ENCODE measurements around the gene PC.

The PC gene

DNA sequence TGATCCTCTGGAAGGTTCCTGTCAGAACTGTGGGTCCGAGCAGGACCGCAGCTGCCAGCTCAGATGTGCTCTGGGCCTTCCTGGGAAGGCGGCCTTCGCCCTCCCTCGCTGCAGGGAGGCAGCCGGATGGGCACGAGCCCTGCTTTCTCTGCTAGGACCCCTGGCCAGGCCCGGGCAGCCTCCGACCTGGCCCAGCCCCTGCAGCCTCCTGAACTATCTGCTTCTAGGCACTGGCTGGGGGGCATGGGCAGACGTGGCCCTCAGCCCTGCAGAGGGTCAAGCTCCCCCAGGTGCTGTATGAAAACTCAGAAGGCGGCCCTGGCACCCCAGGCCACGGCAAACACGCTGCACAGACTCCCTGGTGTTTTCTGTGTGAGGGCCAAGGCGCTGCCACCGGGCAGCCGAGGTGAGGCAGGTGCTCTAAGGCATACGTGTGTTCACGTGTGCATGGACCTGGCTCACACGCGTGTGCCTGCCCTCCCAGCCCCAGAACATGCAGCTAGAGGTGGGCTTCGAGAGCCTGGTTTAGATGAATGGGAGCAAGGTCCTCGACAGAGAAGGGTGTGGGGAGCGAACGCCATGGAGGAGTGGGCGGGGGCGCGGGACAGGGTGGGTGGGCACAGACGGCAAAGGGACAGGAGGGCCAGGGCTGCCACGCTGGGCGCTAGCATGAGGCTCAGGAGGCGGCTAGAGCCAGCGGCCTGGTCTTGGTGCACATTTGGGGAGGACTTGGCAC, 97.0 kb downstream of the PC start:
- Histone ChIP-seq H4K8ac (ENCODE audit: low read length) (no peak overlapping the region), H3K23ac (ENCODE audit: low read length in 2 of 2) (no peak overlapping the region), H3K27me3 (ENCODE audit: control insufficient read depth in 1 of 2, insufficient read depth in 1 of 2, low read length in 2 of 2) (no peaks in the 10 kb centered on the region), H2AFZ (ENCODE audit: low read depth, low read length) (no peak overlapping the region), H4K91ac (ENCODE audit: low read length) (no peak overlapping the region), H3K9ac (ENCODE audit: low read length) (no peak overlapping the region), H2BK5ac (ENCODE audit: low read depth, low read length, poor library complexity, severe bottlenecking) (no peak overlapping the region), H2BK15ac (ENCODE audit: low read depth, poor library complexity, severe bottlenecking) (no peak overlapping the region), H2BK120ac (ENCODE audit: low read depth, low read length) (no peak overlapping the region), H3K14ac (ENCODE audit: low read length in 2 of 2) (no peak overlapping the region), H3K4me1 (ENCODE audit: control insufficient read depth, insufficient read depth, low read depth, low read length) (peaks cover 23% of the 10 kb centered on the region), H3K27ac (ENCODE audit: low read length, poor library complexity, severe bottlenecking) (no peak overlapping the region), H3K18ac (ENCODE audit: low read depth in 1 of 2, low read length in 2 of 2) (no peak overlapping the region), H3K4me2 (ENCODE audit: low read length, poor library complexity, severe bottlenecking) (no peak overlapping the region), H3K4me3 (ENCODE audit: insufficient read depth in 1 of 2, low read depth in 1 of 2, low read length in 2 of 2) (no peak overlapping the region), H3K9me3 (ENCODE audit: control insufficient read depth, low read length) (no peaks in the 10 kb centered on the region), H3K36me3 (ENCODE audit: control insufficient read depth in 1 of 2, insufficient read depth in 2 of 2, low read depth in 1 of 2, low read length in 2 of 2) (peaks cover 0 to 71% of the 10 kb centered on the region in 2 experiments), H2AK5ac (ENCODE audit: low read length, severe bottlenecking) (no peak overlapping the region), H3K79me1 (replicated peaks; ENCODE audit: low read length, poor library complexity, severe bottlenecking) (peaks cover 14% of the 10 kb centered on the region), H2BK12ac (ENCODE audit: low read length in 2 of 2) (no peak overlapping the region), H3K4ac (ENCODE audit: low read depth in 1 of 2, low read length in 2 of 2) (no peak overlapping the region)
- no peak for DNase-seq
- WGBS, result 96% methylated on average over 32 of the region's 32 CpGs

- H3K4me1 ChIP-seq (ENCODE audit: control insufficient read depth, insufficient read depth, low read depth, low read length), result peaks cover 27% of the 10 kb centered on the region
- no peak overlapping the region for H2BK120ac ChIP-seq (ENCODE audit: low read depth, low read length)
- 90% methylated on average over 18 of the region's 18 CpGs for WGBS
Observed at GRCh38 chr11:66860449-66860831, 97.7 kb downstream of the PC start.

DNA sequence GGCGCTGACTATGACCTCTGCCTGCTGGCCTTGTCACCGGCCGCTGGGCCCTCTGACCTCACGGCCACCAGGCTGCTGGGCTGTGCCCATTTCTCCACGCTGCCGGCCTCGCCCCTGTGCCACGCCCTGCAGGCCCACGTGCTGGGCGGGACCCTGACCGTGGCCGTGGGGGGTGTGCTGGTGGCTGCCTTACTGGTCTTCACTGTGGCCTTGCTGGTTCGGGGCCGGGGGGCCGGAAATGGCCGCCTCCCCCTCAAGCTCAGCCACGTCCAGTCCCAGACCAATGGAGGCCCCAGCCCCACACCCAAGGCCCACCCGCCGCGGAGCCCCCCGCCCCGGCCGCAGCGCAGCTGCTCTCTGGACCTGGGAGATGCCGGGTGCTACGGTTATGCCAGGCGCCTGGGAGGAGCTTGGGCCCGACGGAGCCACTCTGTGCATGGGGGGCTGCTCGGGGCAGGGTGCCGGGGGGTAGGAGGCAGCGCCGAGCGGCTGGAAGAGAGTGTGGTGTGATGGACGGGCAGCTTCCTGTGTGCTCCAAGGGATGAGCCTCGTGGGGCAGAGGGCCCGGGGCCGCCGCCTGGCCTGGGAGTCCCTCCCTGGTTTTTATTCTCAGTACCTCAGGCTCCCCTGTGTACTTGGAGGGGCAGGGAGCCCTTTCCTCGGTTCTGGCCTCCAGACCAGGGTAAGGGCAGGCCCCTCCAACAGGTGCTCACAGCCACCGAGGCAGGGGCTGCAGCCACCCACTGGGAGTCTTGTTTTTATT, 98.3 kb downstream of the PC start:
- DNase-seq, result no peak
- no peak overlapping the region for H3K4ac ChIP-seq (ENCODE audit: low read depth in 1 of 2, low read length in 2 of 2)
- no peak overlapping the region for H3K27ac ChIP-seq (ENCODE audit: low read length, poor library complexity, severe bottlenecking)
- peaks cover 0 to 60% of the 10 kb centered on the region in 2 experiments for H3K36me3 ChIP-seq (ENCODE audit: control insufficient read depth in 1 of 2, insufficient read depth in 2 of 2, low read depth in 1 of 2, low read length in 2 of 2)
- H2BK15ac ChIP-seq (ENCODE audit: low read depth, poor library complexity, severe bottlenecking), result peak overlapping the region; percentile 56
- H4K91ac ChIP-seq (ENCODE audit: low read length), result no peak overlapping the region
- H3K18ac ChIP-seq (ENCODE audit: low read depth in 1 of 2, low read length in 2 of 2), result no peak overlapping the region
- WGBS, result 92% methylated on average over 41 of the region's 41 CpGs
- no peak overlapping the region for H4K8ac ChIP-seq (ENCODE audit: low read length)
- H3K14ac ChIP-seq (ENCODE audit: low read length in 2 of 2), result no peak overlapping the region
- peaks cover 28% of the 10 kb centered on the region for H3K4me1 ChIP-seq (ENCODE audit: control insufficient read depth, insufficient read depth, low read depth, low read length)
- H2BK5ac ChIP-seq (ENCODE audit: low read depth, low read length, poor library complexity, severe bottlenecking), result no peak overlapping the region
- peak overlapping the region in 1 of 2 experiments; percentile 8 for H2BK12ac ChIP-seq (ENCODE audit: low read length in 2 of 2)
- no peaks in the 10 kb centered on the region for H3K9me3 ChIP-seq (ENCODE audit: control insufficient read depth, low read length)
- no peak overlapping the region for H2AK5ac ChIP-seq (ENCODE audit: low read length, severe bottlenecking)
- H2AFZ ChIP-seq (ENCODE audit: low read depth, low read length), result no peak overlapping the region
- H3K27me3 ChIP-seq (ENCODE audit: control insufficient read depth in 1 of 2, insufficient read depth in 1 of 2, low read length in 2 of 2), result no peaks in the 10 kb centered on the region
- no peak overlapping the region for H3K23ac ChIP-seq (ENCODE audit: low read length in 2 of 2)
- H2BK120ac ChIP-seq (ENCODE audit: low read depth, low read length), result no peak overlapping the region
- no peak overlapping the region for H3K4me2 ChIP-seq (ENCODE audit: low read length, poor library complexity, severe bottlenecking)
- H3K4me3 ChIP-seq (ENCODE audit: insufficient read depth in 1 of 2, low read depth in 1 of 2, low read length in 2 of 2), result peak overlapping the region in 1 of 2 experiments; percentile 14
- no peak overlapping the region for H3K9ac ChIP-seq (ENCODE audit: low read length)
- peaks cover 14% of the 10 kb centered on the region for H3K79me1 ChIP-seq (replicated peaks; ENCODE audit: low read length, poor library complexity, severe bottlenecking)

More at GRCh38 chr11:66860449-66860831, 97.7 kb downstream of the PC start:
- Histone ChIP-seq H4K8ac (ENCODE audit: low read length) (no peak overlapping the region), H2BK5ac (ENCODE audit: low read depth, low read length, poor library complexity, severe bottlenecking) (no peak overlapping the region), H3K14ac (ENCODE audit: low read length in 2 of 2) (no peak overlapping the region), H3K4ac (ENCODE audit: low read depth in 1 of 2, low read length in 2 of 2) (no peak overlapping the region), H3K9ac (ENCODE audit: low read length) (no peak overlapping the region), H3K4me2 (ENCODE audit: low read length, poor library complexity, severe bottlenecking) (no peak overlapping the region), H2BK15ac (ENCODE audit: low read depth, poor library complexity, severe bottlenecking) (no peak overlapping the region), H3K23ac (ENCODE audit: low read length in 2 of 2) (no peak overlapping the region), H2AFZ (ENCODE audit: low read depth, low read length) (no peak overlapping the region), H3K36me3 (ENCODE audit: control insufficient read depth in 1 of 2, insufficient read depth in 2 of 2, low read depth in 1 of 2, low read length in 2 of 2) (peaks cover 0 to 63% of the 10 kb centered on the region in 2 experiments), H3K9me3 (ENCODE audit: control insufficient read depth, low read length) (no peaks in the 10 kb centered on the region), H3K18ac (ENCODE audit: low read depth in 1 of 2, low read length in 2 of 2) (no peak overlapping the region), H3K27ac (ENCODE audit: low read length, poor library complexity, severe bottlenecking) (no peak overlapping the region), H3K4me3 (ENCODE audit: insufficient read depth in 1 of 2, low read depth in 1 of 2, low read length in 2 of 2) (no peak overlapping the region), H4K91ac (ENCODE audit: low read length) (no peak overlapping the region), H3K27me3 (ENCODE audit: control insufficient read depth in 1 of 2, insufficient read depth in 1 of 2, low read length in 2 of 2) (no peaks in the 10 kb centered on the region), H2BK12ac (ENCODE audit: low read length in 2 of 2) (no peak overlapping the region), H3K79me1 (replicated peaks; ENCODE audit: low read length, poor library complexity, severe bottlenecking) (peaks cover 14% of the 10 kb centered on the region), H2AK5ac (ENCODE audit: low read length, severe bottlenecking) (no peak overlapping the region)
- DNase-seq, result no peak

GRCh38 chr11:66858939-66859685, 99.1 kb downstream of the PC start:
- peaks cover 0 to 63% of the 10 kb centered on the region in 2 experiments for H3K36me3 ChIP-seq (ENCODE audit: control insufficient read depth in 1 of 2, insufficient read depth in 2 of 2, low read depth in 1 of 2, low read length in 2 of 2)
- no peak overlapping the region for H2BK15ac ChIP-seq (ENCODE audit: low read depth, poor library complexity, severe bottlenecking)
- H2BK5ac ChIP-seq (ENCODE audit: low read depth, low read length, poor library complexity, severe bottlenecking), result no peak overlapping the region
- no peak overlapping the region for H3K27ac ChIP-seq (ENCODE audit: low read length, poor library complexity, severe bottlenecking)
- H3K4me2 ChIP-seq (ENCODE audit: low read length, poor library complexity, severe bottlenecking), result no peak overlapping the region
- no peak overlapping the region for H4K8ac ChIP-seq (ENCODE audit: low read length)
- H3K4ac ChIP-seq (ENCODE audit: low read depth in 1 of 2, low read length in 2 of 2), result no peak overlapping the region
- 93% methylated on average over 27 of the region's 29 CpGs for WGBS
- no peak overlapping the region for H3K23ac ChIP-seq (ENCODE audit: low read length in 2 of 2)
- H3K4me1 ChIP-seq (ENCODE audit: control insufficient read depth, insufficient read depth, low read depth, low read length), result peaks cover 28% of the 10 kb centered on the region
- H3K18ac ChIP-seq (ENCODE audit: low read depth in 1 of 2, low read length in 2 of 2), result no peak overlapping the region
- H3K14ac ChIP-seq (ENCODE audit: low read length in 2 of 2), result no peak overlapping the region
- no peak overlapping the region for H2AK5ac ChIP-seq (ENCODE audit: low read length, severe bottlenecking)
- peaks cover 14% of the 10 kb centered on the region for H3K79me1 ChIP-seq (replicated peaks; ENCODE audit: low read length, poor library complexity, severe bottlenecking)
- H2BK12ac ChIP-seq (ENCODE audit: low read length in 2 of 2), result no peak overlapping the region
- no peak overlapping the region for H2BK120ac ChIP-seq (ENCODE audit: low read depth, low read length)
- DNase-seq, result no peak
- H3K4me3 ChIP-seq (ENCODE audit: insufficient read depth in 1 of 2, low read depth in 1 of 2, low read length in 2 of 2), result no peak overlapping the region
- no peak overlapping the region for H4K91ac ChIP-seq (ENCODE audit: low read length)
- H3K9ac ChIP-seq (ENCODE audit: low read length), result no peak overlapping the region
- no peaks in the 10 kb centered on the region for H3K27me3 ChIP-seq (ENCODE audit: control insufficient read depth in 1 of 2, insufficient read depth in 1 of 2, low read length in 2 of 2)
- H3K9me3 ChIP-seq (ENCODE audit: control insufficient read depth, low read length), result no peaks in the 10 kb centered on the region
- no peak overlapping the region for H2AFZ ChIP-seq (ENCODE audit: low read depth, low read length)
